Measurements from ENCODE around the gene ALPK3. TPM values are rescaled to one million over a fixed set of nuclear protein-coding genes. Genes with fewer than 3 reads are reported as not detected.

The ALPK3 gene
- total RNA-seq, 2 donors from 2014 or later: 7.8 to 15.8 TPM

DNA sequence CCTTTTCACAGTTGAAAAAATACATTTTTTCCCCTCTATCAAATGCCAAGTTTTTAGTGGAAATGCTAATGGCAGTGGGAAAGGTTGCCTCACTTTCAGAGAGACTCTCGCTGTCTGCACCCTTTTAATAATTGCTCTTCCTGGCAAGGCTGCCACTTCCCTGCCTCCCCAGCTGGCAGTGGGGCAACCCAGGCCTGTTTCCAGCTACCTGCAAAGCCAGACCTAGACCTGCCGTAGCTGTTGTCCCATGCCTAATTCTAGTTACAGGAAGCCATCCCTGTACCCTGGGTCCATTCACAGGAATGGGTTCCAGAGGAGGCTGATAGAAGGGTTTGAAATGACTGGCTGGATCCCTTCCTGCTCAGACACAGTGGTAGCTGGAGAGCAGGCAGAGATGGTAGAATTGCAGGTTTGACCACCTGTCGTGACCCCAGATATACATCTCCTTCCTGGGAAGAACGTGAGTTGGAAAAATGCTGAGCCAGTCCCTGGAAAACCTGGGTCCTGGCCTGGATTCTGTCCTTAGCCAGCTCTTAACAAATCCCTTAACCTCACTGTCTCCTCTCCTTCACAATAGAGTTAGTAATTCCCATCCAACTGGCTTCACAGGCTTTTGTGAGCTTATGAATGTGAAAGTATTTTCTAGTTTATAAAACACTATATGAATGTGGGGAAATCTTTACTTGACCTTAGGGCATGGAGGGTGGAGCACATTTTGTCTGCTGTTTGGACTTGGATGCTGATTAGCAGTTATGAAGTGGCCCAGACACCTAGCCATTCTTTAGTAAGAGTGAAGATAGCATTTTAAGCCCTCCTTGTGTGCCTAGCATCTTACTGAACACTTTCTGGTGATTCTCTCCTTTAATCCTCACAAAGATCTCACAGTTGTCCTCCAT lies 12.9 kb upstream of the ALPK3 start:
- intact Hi-C loops (cut with DNase I): no loop called here
- no peak overlapping the region for H3K27ac ChIP-seq
- DNase-seq: no peak
- no peaks in the 10 kb centered on the region for H3K4me1 ChIP-seq
- H3K36me3 ChIP-seq (replicated peaks in 1 of 2; ENCODE audit: insufficient read depth in 1 of 2, low read depth in 2 of 2): peaks cover under 1 to 32% of the 10 kb centered on the region in 2 donors
- no peak overlapping the region for H3K4me3 ChIP-seq
- no peak for TF ChIP-seq POLR2A (IDR thresholded peaks at IDR 0.05)
- TF ChIP-seq CTCF (IDR thresholded peaks at IDR 0.05): no peak
- ATAC-seq: no peak
- no peaks in the 10 kb centered on the region for H3K9me3 ChIP-seq
- no peaks in the 10 kb centered on the region for H3K27me3 ChIP-seq
- WGBS, 2 donors: 41 to 60% methylated on average over 4 of the region's 4 CpGs

DNA sequence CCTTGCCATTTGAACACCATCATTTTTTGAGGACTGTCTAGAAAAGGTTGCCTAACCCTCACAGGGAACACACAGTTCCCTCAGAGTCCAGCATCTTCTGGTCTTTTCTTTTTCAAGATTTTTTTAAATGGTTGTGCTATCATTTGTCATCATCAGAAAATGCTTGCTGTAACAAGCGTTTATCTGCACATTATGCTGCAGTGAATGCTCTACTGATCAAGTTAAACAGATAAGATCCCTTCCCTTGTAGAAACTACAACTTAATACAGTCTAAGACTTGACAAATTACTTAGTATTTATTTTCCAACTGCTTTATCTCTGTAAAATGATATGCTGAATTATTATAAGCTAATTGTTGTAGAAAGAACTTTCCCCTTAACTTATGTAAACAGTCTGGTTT lies 11.9 kb upstream of the ALPK3 start:
- DNase-seq (no peak), ATAC-seq (no peak)
- WGBS, 2 donors: 44 to 48% methylated on average over 1 of the region's 1 CpG
- TF ChIP-seq CTCF (IDR thresholded peaks at IDR 0.05) (no peak), POLR2A (IDR thresholded peaks at IDR 0.05) (no peak)
- intact Hi-C loops (cut with DNase I): no loop called here
- H3K27me3 ChIP-seq: no peaks in the 10 kb centered on the region
- no peak overlapping the region for H3K4me3 ChIP-seq
- H3K4me1 ChIP-seq: no peaks in the 10 kb centered on the region
- no peak overlapping the region for H3K27ac ChIP-seq
- H3K9me3 ChIP-seq: no peaks in the 10 kb centered on the region
- H3K36me3 ChIP-seq (replicated peaks in 1 of 2; ENCODE audit: insufficient read depth in 1 of 2, low read depth in 2 of 2): peaks cover 0 to 23% of the 10 kb centered on the region in 2 donors

DNA sequence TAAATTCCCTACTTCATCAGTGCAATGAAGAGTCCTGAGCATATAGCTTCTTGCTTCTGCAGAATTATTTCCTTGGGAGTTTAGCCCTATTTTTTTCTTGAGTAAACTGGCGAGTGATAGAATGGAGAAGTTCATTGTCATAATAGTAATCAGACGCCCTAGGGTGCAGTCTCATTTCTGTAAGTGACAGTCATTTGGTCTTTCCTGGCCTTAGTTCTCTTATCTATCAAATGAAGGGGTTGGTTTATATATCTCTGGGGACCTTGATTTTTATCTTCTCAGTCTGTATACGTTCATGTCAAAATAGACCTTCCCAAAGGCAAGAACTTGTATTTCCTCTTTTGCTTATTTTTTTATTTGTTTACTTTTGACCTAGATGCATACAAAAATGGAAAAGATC lies 9.9 kb upstream of the ALPK3 start:
- Histone ChIP-seq H3K36me3 (replicated peaks in 1 of 2; ENCODE audit: insufficient read depth in 1 of 2, low read depth in 2 of 2) (peaks cover 0 to 9% of the 10 kb centered on the region in 2 donors), H3K27me3 (no peaks in the 10 kb centered on the region), H3K4me1 (no peaks in the 10 kb centered on the region), H3K27ac (no peak overlapping the region), H3K4me3 (no peak overlapping the region), H3K9me3 (no peaks in the 10 kb centered on the region)
- TF ChIP-seq CTCF (IDR thresholded peaks at IDR 0.05) (no peak), POLR2A (IDR thresholded peaks at IDR 0.05) (no peak)
- 80 to 84% methylated on average over 3 of the region's 3 CpGs for WGBS, 2 donors
- DNase-seq (no peak), ATAC-seq (no peak)
- intact Hi-C loops (cut with DNase I): no loop called here

DNA sequence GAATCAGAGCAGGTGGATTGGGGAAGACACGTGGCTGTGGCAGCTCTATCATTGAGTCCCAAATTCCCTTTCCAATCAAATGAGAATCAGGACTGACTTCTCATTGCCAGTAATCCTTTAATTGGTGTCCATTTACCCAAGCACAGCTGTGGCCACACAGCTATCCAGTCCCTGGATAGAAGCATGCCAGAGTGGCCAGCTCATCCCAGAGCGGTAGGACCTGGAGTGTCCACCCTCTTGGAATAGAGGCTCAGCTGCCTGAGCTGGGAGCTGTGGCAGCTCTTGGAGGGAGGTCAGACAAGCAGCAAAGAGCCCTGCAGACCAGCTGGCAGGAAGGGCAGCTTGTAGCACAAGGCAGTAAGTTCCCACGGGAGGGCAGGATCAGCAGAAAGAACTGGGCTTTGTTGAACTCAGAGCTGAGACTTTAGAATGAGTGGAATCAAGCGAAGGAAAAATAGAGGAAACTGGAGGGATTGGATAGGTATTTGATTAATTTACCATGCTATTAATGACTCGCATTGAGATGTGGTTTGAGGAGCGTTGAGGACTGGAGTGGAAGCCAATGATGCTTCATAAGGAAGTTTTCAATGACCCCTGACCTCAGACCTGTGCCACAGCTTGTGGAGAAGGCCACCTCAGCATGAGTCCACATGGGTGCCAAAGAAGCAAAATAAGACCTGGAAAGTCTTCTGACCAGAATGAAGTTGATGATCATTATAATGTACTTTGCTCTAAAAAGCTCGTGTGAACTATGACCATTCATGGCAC lies 6.9 kb upstream of the ALPK3 start:
- H3K4me1 ChIP-seq: no peaks in the 10 kb centered on the region
- 91 to 95% methylated on average over 7 of the region's 7 CpGs for WGBS, 2 donors
- ATAC-seq (no peak), DNase-seq (no peak)
- intact Hi-C loops (cut with DNase I): no loop called here
- H3K4me3 ChIP-seq: no peak overlapping the region
- no peaks in the 10 kb centered on the region for H3K36me3 ChIP-seq (replicated peaks in 1 of 2; ENCODE audit: insufficient read depth in 1 of 2, low read depth in 2 of 2)
- no peaks in the 10 kb centered on the region for H3K27me3 ChIP-seq
- no peak overlapping the region for H3K27ac ChIP-seq
- TF ChIP-seq POLR2A (IDR thresholded peaks at IDR 0.05) (no peak), CTCF (IDR thresholded peaks at IDR 0.05) (no peak)
- H3K9me3 ChIP-seq: no peaks in the 10 kb centered on the region
